ENCODE data around the gene STK11. TPM values are rescaled to one million over a fixed set of nuclear protein-coding genes. Genes with fewer than 3 reads are reported as not detected.
A peak's percentile ranks its signal among the peaks of the same experiment; 100 is the strongest.

STK11 gene
- total and polyA plus RNA-seq, 7 donors: 64.9 to 133 (median 85.9) TPM

DNA sequence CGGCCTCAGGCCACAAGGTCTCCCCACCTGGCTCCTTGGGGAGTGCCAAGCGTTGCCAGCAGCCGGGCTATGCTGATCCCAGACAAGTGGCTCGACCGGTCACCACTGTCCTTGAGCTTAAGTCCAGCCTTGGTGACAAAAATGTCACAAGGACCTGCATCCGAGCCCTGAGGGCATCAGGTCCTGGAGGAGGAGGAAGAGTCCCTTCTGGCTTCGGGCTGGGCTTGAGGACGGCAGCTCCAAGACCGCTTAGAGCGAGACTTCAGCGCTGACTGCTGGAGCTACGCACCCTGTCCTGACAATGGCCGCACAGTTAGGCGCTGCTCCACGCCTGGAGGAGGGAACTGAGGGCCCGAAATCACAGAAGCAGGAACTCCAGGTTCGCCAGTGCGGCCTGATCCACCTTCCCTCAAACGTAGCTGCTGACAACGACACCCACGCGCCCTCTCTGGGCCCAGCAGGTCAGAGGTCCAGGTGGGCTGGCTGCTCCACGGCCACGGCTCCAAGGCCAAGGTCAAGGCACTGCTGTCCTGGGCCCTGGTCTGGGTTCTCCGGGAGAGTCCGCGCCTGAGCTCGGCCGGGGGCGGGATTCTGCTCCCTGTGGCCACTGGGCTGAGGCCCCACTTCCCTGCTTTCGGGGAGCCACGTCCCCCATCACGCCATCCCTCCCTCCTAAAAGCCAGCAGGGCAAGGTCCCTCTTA is 38.6 kb upstream of the STK11 start:
- 89 to 94% (median 91%) methylated on average over 33 of the region's 33 CpGs for WGBS, 3 donors
- peaks cover 28% of the 10 kb centered on the region for H3K4me1 ChIP-seq

GRCh38 chr19:1167687-1168571 is 37.6 kb upstream of the STK11 start:
- Histone ChIP-seq H3K9me3 (no peaks in the 10 kb centered on the region), H3K27ac (peak overlapping the region; percentile 9), H3K4me3 (peak overlapping the region; percentile 38), H3K36me3 (ENCODE audit: insufficient read depth in 1 of 2, low read depth in 1 of 2) (no peaks in the 10 kb centered on the region), H3K27me3 (ENCODE audit: insufficient read depth in 3 of 3, low read length in 2 of 3) (no peaks in the 10 kb centered on the region), H3K4me1 (peaks cover 28% of the 10 kb centered on the region)
- TF ChIP-seq, protein P1, sequence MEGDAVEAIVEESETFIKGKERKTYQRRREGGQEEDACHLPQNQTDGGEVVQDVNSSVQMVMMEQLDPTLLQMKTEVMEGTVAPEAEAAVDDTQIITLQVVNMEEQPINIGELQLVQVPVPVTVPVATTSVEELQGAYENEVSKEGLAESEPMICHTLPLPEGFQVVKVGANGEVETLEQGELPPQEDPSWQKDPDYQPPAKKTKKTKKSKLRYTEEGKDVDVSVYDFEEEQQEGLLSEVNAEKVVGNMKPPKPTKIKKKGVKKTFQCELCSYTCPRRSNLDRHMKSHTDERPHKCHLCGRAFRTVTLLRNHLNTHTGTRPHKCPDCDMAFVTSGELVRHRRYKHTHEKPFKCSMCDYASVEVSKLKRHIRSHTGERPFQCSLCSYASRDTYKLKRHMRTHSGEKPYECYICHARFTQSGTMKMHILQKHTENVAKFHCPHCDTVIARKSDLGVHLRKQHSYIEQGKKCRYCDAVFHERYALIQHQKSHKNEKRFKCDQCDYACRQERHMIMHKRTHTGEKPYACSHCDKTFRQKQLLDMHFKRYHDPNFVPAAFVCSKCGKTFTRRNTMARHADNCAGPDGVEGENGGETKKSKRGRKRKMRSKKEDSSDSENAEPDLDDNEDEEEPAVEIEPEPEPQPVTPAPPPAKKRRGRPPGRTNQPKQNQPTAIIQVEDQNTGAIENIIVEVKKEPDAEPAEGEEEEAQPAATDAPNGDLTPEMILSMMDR (IDR thresholded peaks at IDR 0.05): no peak
- peak in 1 of 2 donors; percentile 48 for DNase-seq
- ATAC-seq: no peak
- intact Hi-C loops (cut with DNase I): no loop called here
- 90 to 92% (median 91%) methylated on average over 34 to 35 of the region's 35 CpGs for WGBS, 3 donors

More for the DNA sequence above, 38.6 kb upstream of the STK11 start:
- Histone ChIP-seq H3K9me3 (no peaks in the 10 kb centered on the region), H3K27me3 (ENCODE audit: insufficient read depth in 3 of 3, low read length in 2 of 3) (no peaks in the 10 kb centered on the region), H3K4me3 (no peak overlapping the region), H3K27ac (no peak overlapping the region), H3K36me3 (ENCODE audit: insufficient read depth in 1 of 2, low read depth in 1 of 2) (no peaks in the 10 kb centered on the region)
- DNase-seq (peak in 1 of 2 donors; percentile 53), ATAC-seq (no peak)
- TF ChIP-seq, protein P1 (IDR thresholded peaks at IDR 0.05): no peak
- intact Hi-C loops (cut with DNase I): no loop called here

DNA sequence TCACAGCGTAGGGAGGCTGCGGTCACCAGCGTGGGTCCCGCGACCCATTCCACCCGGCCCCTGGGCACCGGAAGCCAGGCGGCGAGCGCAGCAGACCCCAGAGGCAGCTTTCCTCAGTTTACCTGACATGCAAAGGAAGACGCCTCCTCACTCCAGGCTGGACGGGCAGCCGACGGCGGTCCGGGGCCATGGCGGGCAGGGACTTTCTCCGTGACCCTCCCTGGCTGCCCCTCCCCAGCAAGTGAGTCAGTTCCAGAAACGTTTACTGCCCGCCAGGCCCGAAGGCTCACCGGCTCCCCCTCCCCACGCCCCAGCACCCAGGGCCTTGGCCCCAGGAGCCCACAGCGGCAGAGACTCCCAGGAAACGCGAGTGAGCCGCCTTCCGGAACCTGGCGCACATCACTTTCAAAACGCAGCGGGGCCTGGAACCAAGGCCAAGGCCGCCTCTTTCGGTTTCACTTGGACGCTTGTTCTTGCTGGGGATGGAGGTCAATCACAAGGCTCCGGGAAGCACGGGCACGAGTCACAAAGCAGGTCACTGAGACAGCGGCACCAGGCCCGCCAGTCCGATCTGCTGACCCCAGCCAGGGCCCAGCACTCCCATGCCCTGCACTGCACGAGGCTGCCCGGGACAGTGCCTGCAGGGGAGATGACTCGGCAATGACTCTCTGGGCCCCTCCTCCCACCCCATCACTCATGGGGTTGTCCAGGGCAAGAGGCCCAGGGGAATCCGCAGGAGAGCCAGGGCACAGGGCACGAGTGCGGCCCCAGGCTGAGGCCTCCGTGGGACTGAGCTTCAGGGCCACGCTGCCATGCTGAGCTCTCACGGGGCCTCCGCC is 36.8 kb upstream of the STK11 start:
- H3K4me1 ChIP-seq: peaks cover 22% of the 10 kb centered on the region
- H3K4me3 ChIP-seq: peak overlapping the region; percentile 38
- 82 to 85% (median 82%) methylated on average over 44 to 50 of the region's 50 CpGs for WGBS, 3 donors
- intact Hi-C loops (cut with DNase I): no loop called here
- H3K27me3 ChIP-seq (ENCODE audit: insufficient read depth in 3 of 3, low read length in 2 of 3): no peaks in the 10 kb centered on the region
- DNase-seq (peak; percentile 71 to 75), ATAC-seq (peak; percentile 13 to 51 (median 35))
- no peaks in the 10 kb centered on the region for H3K9me3 ChIP-seq
- H3K36me3 ChIP-seq (ENCODE audit: insufficient read depth in 1 of 2, low read depth in 1 of 2): no peaks in the 10 kb centered on the region
- TF ChIP-seq, protein P1 (IDR thresholded peaks at IDR 0.05): no peak
- H3K27ac ChIP-seq: peak overlapping the region; percentile 9

GRCh38 chr19:1169411-1169791 is 36.2 kb upstream of the STK11 start:
- intact Hi-C loops (cut with DNase I): no loop called here
- H3K27ac ChIP-seq: no peak overlapping the region
- H3K9me3 ChIP-seq: no peaks in the 10 kb centered on the region
- peaks cover 19% of the 10 kb centered on the region for H3K4me1 ChIP-seq
- H3K27me3 ChIP-seq (ENCODE audit: insufficient read depth in 3 of 3, low read length in 2 of 3): no peaks in the 10 kb centered on the region
- no peak for ATAC-seq
- TF ChIP-seq, protein P1 (IDR thresholded peaks at IDR 0.05): no peak
- DNase-seq: peak; percentile 36 to 50
- no peaks in the 10 kb centered on the region for H3K36me3 ChIP-seq (ENCODE audit: insufficient read depth in 1 of 2, low read depth in 1 of 2)
- H3K4me3 ChIP-seq: peak overlapping the region; percentile 38
- WGBS, 3 donors: 82 to 85% (median 82%) methylated on average over 10 of the region's 10 CpGs
